Neuronal stem cell (in vitro differentiated cells): ENCODE data around the gene ADAMTSL5.
A peak's percentile ranks its signal among the peaks of the same experiment; 100 is the strongest.

Experiments
- DNase-seq: peaks from one replicate; pipeline ENCODE4 v3.0.0-alpha.2; 2013; ENCODE audit warnings: low spot score
- H2AFZ ChIP-seq: one replicate; pipeline ENCODE4 v1.6.1; 2013; ENCODE audit warnings: mild to moderate bottlenecking, low read length, inconsistent platforms
- H2AK5ac ChIP-seq: 2 replicates; pipeline ENCODE4 v1.6.1; 2013; ENCODE audit warnings: low read depth, mild to moderate bottlenecking, inconsistent platforms, low read length, moderate library complexity, mixed read lengths
- H2BK120ac ChIP-seq: 2 replicates; pipeline ENCODE4 v1.6.1; 2013; ENCODE audit warnings: low read depth, mild to moderate bottlenecking, inconsistent platforms, low read length, moderate library complexity, mixed read lengths
- H2BK12ac ChIP-seq: one replicate; pipeline ENCODE4 v1.6.1; 2013; ENCODE audit warnings: low read length, inconsistent platforms
- H2BK15ac ChIP-seq: 2 replicates; pipeline ENCODE4 v1.6.1; 2013; ENCODE audit warnings: mild to moderate bottlenecking, low read length, inconsistent platforms, mixed read lengths
- H2BK5ac ChIP-seq: one replicate; pipeline ENCODE4 v1.6.1; 2013; ENCODE audit warnings: inconsistent platforms, mild to moderate bottlenecking, low read length, moderate library complexity
- H3K14ac ChIP-seq: one replicate; pipeline ENCODE4 v1.6.1; 2013; ENCODE audit warnings: low read length, inconsistent platforms
- H3K18ac ChIP-seq: 2 replicates; pipeline ENCODE4 v1.6.1; 2013; ENCODE audit warnings: low read length, inconsistent platforms
- H3K23ac ChIP-seq: 2 replicates; pipeline ENCODE4 v1.6.1; 2013; ENCODE audit warnings: low read depth, mild to moderate bottlenecking, mixed read lengths, low read length, inconsistent platforms; ENCODE audit not compliant: poor library complexity
- H3K27ac ChIP-seq: replicated peaks from 3 replicates; pipeline ENCODE4 v1.5.1; 2013; ENCODE audit warnings: low read length, inconsistent platforms
- H3K27me3 ChIP-seq, 3 experiments: 2 replicates each; pipeline ENCODE4 v1.6.1; 2013; ENCODE audit warnings: low read length in 3 of 3, mild to moderate bottlenecking in 2 of 3, inconsistent platforms in 1 of 3, low read depth in 1 of 3, mixed read lengths in 1 of 3, moderate library complexity in 1 of 3; ENCODE audit not compliant: control insufficient read depth in 3 of 3, insufficient read depth in 3 of 3
- H3K36me3 ChIP-seq, 2 donors: replicated peaks in 1 of 2; 2 replicates each; pipeline ENCODE4 v1.6.1; 2013; ENCODE audit warnings: low read length in 2 of 2; ENCODE audit not compliant: control insufficient read depth in 2 of 2, insufficient read depth in 2 of 2
- H3K4ac ChIP-seq: 2 replicates; pipeline ENCODE4 v1.6.1; 2013; ENCODE audit warnings: inconsistent platforms, mild to moderate bottlenecking, low read length, moderate library complexity
- H3K4me1 ChIP-seq, 2 donors: 1 replicate in 1 of 2; 2 replicates in 1 of 2; pipeline ENCODE4 v1.6.1; 2013; ENCODE audit warnings: low read length in 2 of 2, low read depth in 1 of 2; ENCODE audit not compliant: control insufficient read depth in 2 of 2, insufficient read depth in 1 of 2
- H3K4me2 ChIP-seq: one replicate; pipeline ENCODE4 v1.6.1; 2013; ENCODE audit warnings: mild to moderate bottlenecking, low read length, inconsistent platforms; ENCODE audit not compliant: insufficient read depth, poor library complexity, severe bottlenecking
- H3K4me3 ChIP-seq, 2 donors: 2 replicates each; pipeline ENCODE4 v1.5.1; 2013; ENCODE audit warnings: low read length in 2 of 2, mild to moderate bottlenecking in 2 of 2, inconsistent platforms in 1 of 2, moderate library complexity in 1 of 2
- H3K79me1 ChIP-seq: one replicate; pipeline ENCODE4 v1.6.1; 2013; ENCODE audit warnings: low read depth, mild to moderate bottlenecking, inconsistent platforms, low read length, moderate library complexity
- H3K9ac ChIP-seq: one replicate; pipeline ENCODE4 v1.6.1; 2013; ENCODE audit warnings: mild to moderate bottlenecking, low read depth, low read length, inconsistent platforms; ENCODE audit not compliant: poor library complexity
- H3K9me3 ChIP-seq, 2 donors: replicated peaks in 1 of 2; 2 replicates each; pipeline versions ENCODE3 to v1.6.1; 2013; ENCODE audit warnings: low read length in 2 of 2, mild to moderate bottlenecking in 2 of 2, inconsistent platforms in 1 of 2, low read depth in 1 of 2, mixed read lengths in 1 of 2, moderate library complexity in 1 of 2; ENCODE audit not compliant: control insufficient read depth in 2 of 2, insufficient read depth in 1 of 2
- H4K8ac ChIP-seq: one replicate; pipeline ENCODE4 v1.6.1; 2013; ENCODE audit warnings: low read depth, mild to moderate bottlenecking, inconsistent platforms, low read length, moderate library complexity
- H4K91ac ChIP-seq: one replicate; pipeline ENCODE4 v1.6.1; 2013; ENCODE audit warnings: low read length, low read depth, mild to moderate bottlenecking, inconsistent platforms; ENCODE audit not compliant: poor library complexity
- WGBS, 2 donors: extraction: QIAGEN DNeasy Blood & Tissue Kit; methylation state at CpG; one replicate each; pipeline ENCODE4 v1.1.7; 2013; ENCODE audit warnings: missing lambda C conversion rate in 2 of 2, mixed read lengths in 1 of 2; ENCODE audit not compliant: insufficient read length in 2 of 2, insufficient replicate concordance in 1 of 2; ENCODE audit errors: extremely low coverage in 2 of 2; 5-methylcytosine and 5-hydroxymethylcytosine counted together

Gene ADAMTSL5

DNA sequence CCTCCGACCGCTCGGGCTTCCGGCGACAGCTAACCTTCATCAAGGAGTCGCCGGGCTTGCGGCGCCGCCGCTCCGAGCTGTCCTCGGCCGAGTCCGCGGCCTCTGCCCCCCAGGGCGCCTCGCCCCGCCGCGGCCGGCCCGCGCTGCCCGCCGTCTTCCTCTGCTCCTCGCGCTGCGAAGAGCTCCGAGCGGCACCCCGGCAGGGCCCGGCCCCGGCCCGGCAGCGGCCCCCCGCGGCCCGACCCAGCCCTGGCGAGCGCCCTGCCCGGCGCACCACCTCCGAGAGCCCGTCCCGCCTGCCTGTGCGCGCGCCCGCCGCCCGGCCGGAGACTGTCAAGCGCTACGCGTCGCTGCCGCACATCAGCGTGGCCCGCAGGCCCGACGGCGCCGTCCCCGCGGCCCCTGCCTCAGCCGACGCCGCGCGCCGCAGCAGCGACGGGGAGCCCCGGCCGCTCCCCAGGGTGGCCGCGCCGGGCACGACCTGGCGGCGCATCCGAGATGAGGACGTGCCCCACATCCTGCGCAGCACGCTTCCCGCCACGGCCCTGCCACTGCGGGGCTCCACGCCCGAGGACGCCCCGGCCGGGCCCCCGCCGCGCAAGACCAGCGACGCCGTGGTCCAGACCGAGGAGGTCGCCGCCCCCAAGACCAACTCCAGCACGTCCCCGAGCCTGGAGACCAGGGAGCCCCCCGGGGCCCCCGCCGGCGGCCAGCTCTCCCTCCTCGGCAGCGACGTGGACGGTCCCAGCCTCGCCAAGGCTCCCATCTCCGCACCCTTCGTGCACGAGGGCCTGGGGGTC, 43.4 kb downstream of the ADAMTSL5 start:
- H2BK120ac ChIP-seq, result peak overlapping the region; percentile 61
- no peak for DNase-seq
- peaks cover 0 to 11% of the 10 kb centered on the region in 2 donors for H3K9me3 ChIP-seq
- peak overlapping the region; percentile 84 for H2BK12ac ChIP-seq
- H3K4ac ChIP-seq, result no peak overlapping the region
- peaks cover 5 to 27% of the 10 kb centered on the region in 2 donors for H3K4me1 ChIP-seq
- H3K23ac ChIP-seq, result peak overlapping the region; percentile 85
- H3K4me3 ChIP-seq, result peak overlapping the region in 1 of 2 donors; percentile 23
- no CpG with 5 or more reads among the region's 117 CpGs for WGBS, 2 donors
- no peak overlapping the region for H4K91ac ChIP-seq
- H3K27ac ChIP-seq, result no peak overlapping the region
- peak overlapping the region; percentile 66 for H3K4me2 ChIP-seq
- no peak overlapping the region for H2BK5ac ChIP-seq
- H2BK15ac ChIP-seq, result peak overlapping the region; percentile 85
- peaks cover 0 to 73% (median 50%) of the 10 kb centered on the region in 3 experiments for H3K27me3 ChIP-seq
- peak overlapping the region; percentile 56 for H3K14ac ChIP-seq
- H2AK5ac ChIP-seq, result peak overlapping the region; percentile 92
- H3K36me3 ChIP-seq, result peaks cover 1 to 47% of the 10 kb centered on the region in 2 donors
- H3K9ac ChIP-seq, result peak overlapping the region; percentile 70
- H3K79me1 ChIP-seq, result peaks cover 31% of the 10 kb centered on the region
- H4K8ac ChIP-seq, result peak overlapping the region; percentile 43
- peak overlapping the region; percentile 97 for H3K18ac ChIP-seq
- no peak overlapping the region for H2AFZ ChIP-seq

DNA sequence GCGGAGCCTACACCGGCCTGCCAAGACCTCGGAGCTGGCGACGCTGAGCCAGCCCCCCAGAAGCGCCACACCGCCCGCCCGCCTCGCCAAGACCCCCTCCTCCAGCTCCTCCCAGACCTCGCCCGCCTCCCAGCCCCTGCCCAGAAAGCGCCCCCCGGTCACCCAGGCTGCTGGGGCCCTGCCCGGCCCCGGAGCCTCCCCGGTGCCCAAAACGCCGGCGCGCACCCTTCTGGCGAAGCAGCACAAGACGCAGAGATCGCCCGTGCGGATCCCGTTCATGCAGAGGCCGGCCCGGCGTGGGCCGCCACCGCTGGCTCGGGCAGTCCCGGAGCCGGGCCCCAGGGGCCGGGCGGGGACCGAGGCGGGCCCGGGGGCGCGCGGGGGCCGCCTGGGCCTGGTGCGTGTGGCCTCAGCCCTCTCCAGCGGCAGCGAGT, 44.0 kb downstream of the ADAMTSL5 start:
- Histone ChIP-seq H3K9me3 (peaks cover 0 to 11% of the 10 kb centered on the region in 2 donors), H2BK5ac (no peak overlapping the region), H3K4me1 (peaks cover 0 to 27% of the 10 kb centered on the region in 2 donors), H3K36me3 (peaks cover 1 to 52% of the 10 kb centered on the region in 2 donors), H3K18ac (peak overlapping the region; percentile 90), H3K23ac (peak overlapping the region; percentile 91), H3K27ac (no peak overlapping the region), H3K14ac (peak overlapping the region; percentile 56), H4K8ac (no peak overlapping the region), H2AFZ (no peak overlapping the region), H3K4me2 (peak overlapping the region; percentile 66), H3K4ac (no peak overlapping the region), H3K4me3 (no peak overlapping the region), H2AK5ac (peak overlapping the region; percentile 90), H3K9ac (no peak overlapping the region), H3K79me1 (peaks cover 31% of the 10 kb centered on the region), H2BK12ac (no peak overlapping the region), H2BK120ac (no peak overlapping the region), H2BK15ac (no peak overlapping the region), H4K91ac (no peak overlapping the region), H3K27me3 (peaks cover 0 to 74% (median 50%) of the 10 kb centered on the region in 3 experiments)
- DNase-seq, result no peak
- no CpG with 5 or more reads among the region's 47 CpGs for WGBS, 2 donors

DNA sequence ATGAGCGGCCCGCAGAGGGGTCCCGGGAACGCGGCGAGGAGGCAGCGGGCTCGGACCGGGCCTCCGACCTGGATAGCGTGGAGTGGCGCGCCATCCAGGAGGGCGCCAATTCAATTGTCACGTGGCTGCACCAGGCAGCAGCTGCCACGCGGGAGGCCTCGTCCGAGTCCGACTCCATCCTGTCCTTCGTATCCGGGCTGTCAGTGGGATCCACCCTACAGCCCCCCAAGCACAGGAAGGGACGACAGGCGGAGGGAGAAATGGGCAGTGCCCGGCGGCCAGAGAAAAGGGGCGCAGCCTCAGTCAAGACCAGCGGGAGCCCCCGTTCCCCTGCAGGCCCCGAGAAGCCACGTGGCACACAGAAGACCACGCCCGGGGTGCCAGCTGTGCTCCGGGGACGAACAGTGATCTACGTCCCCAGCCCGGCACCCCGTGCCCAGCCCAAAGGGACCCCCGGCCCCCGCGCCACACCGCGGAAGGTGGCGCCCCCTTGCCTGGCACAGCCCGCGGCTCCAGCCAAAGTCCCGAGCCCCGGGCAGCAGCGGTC, 44.5 kb downstream of the ADAMTSL5 start:
- no peak overlapping the region for H3K4ac ChIP-seq
- no peak overlapping the region for H2AFZ ChIP-seq
- no peak overlapping the region for H3K4me3 ChIP-seq
- peak overlapping the region; percentile 24 for H2BK5ac ChIP-seq
- peaks cover 29% of the 10 kb centered on the region for H3K79me1 ChIP-seq
- no peak for DNase-seq
- peak overlapping the region; percentile 11 for H3K4me2 ChIP-seq
- peak overlapping the region; percentile 56 for H3K14ac ChIP-seq
- H3K18ac ChIP-seq, result peak overlapping the region; percentile 90
- H2BK15ac ChIP-seq, result peak overlapping the region; percentile 58
- no peak overlapping the region for H4K91ac ChIP-seq
- no CpG with 5 or more reads among the region's 49 CpGs for WGBS, 2 donors
- no peak overlapping the region for H3K9ac ChIP-seq
- H2BK12ac ChIP-seq, result peak overlapping the region; percentile 73
- H3K9me3 ChIP-seq, result peaks cover 0 to 11% of the 10 kb centered on the region in 2 donors
- H3K27ac ChIP-seq, result no peak overlapping the region
- peaks cover 1 to 56% of the 10 kb centered on the region in 2 donors for H3K36me3 ChIP-seq
- H2BK120ac ChIP-seq, result no peak overlapping the region
- peaks cover 0 to 27% of the 10 kb centered on the region in 2 donors for H3K4me1 ChIP-seq
- peak overlapping the region; percentile 90 for H2AK5ac ChIP-seq
- peak overlapping the region; percentile 91 for H3K23ac ChIP-seq
- peaks cover 0 to 74% (median 50%) of the 10 kb centered on the region in 3 experiments for H3K27me3 ChIP-seq
- no peak overlapping the region for H4K8ac ChIP-seq
